AG20443 (cell line): ENCODE results near the gene PIK3C2G.
"Not testable (repeated sequence)": the region's sequence is repeated elsewhere in the genome, so short reads cannot be mapped to it uniquely, and the experiment has no call there.

Source experiments
- DNase-seq: peaks from one replicate; pipeline ENCODE4 v3.0.0; 2012; ENCODE audit warnings: low spot score, mixed read lengths

The PIK3C2G gene

DNA sequence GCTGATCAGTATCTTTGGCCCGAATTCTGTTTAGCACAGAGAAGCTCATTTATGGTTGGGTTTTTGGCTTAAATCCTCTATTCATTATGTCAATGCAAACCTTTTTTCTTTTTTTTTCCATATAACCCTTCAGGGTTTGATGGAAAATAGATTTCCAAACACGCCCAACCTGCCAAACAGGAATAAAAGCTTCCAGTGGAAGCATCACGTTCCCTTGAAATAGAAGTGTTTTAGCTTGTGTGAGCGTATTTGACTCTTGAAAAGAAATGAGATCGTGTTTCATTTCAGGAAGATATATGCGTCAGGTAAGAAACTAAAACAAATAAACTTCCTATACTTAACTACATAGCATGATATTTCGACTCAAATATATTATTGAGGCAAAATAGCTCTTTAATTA, at the start of gene PIK3C2G:
TSS of gene PIK3C2G (plus strand) at position 246 of the 400 bp plus-strand sequence. CDS start 20,564 bp downstream, outside the sequence.
- DNase-seq: no peak

- peak; percentile 14 for DNase-seq
Measured at GRCh38 chr12:18217966-18218365, 43.4 kb upstream of the PIK3C2G start.

DNA sequence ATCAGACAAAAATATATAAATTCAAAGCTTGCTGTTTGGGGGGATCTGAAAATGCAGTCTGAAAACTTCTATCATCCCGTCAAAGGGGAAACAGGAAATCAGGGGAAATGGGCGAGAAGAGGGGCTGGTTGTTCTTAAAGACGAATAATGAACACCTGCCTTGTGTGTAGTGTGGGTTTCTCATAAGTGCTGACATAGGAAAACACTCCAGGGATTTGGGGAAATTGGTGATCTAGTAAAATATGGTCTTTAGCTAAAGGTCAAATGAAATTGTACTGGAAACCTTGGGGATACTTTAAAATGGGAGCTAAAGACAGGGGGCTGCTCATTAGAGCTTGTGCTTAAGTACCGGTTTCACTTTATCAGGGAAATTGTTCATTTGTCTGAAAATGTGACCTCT, 39.6 kb upstream of the PIK3C2G start:
- DNase-seq: no peak

- no peak for DNase-seq
Measured at GRCh38 chr12:18222699-18223098, 38.6 kb upstream of the PIK3C2G start.

GRCh38 chr12:18224745-18225144, 36.6 kb upstream of the PIK3C2G start:
- DNase-seq: peak; percentile 27

GRCh38 chr12:18239526-18239925, 21.8 kb upstream of the PIK3C2G start:
- DNase-seq: no peak

- no peak for DNase-seq
Measured at GRCh38 chr12:18242380-18243089, 18.8 kb upstream of the PIK3C2G start.

DNA sequence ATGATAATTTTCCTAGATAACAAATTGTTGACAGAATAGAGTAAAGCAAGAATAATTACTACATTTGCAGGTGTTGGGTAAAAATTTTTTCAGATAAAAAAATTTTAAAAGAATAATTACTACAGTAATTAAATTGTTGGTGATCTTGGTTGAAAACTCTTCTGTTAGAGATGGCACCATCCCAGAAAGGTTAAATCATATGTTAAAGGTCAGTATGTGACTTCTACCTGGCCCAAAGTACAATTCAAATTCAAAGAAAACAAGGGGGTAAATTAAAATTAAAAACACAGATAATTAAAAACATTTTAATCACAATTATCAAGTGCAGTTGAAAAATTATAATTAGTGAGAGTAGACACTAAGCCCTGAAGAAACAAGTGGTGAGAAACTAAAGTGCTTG, 18.1 kb upstream of the PIK3C2G start:
- no peak for DNase-seq

- no peak for DNase-seq
Measured at GRCh38 chr12:18246066-18246465, 15.3 kb upstream of the PIK3C2G start.

- peak; percentile 49 for DNase-seq
Measured at GRCh38 chr12:18250313-18250916, 10.9 kb upstream of the PIK3C2G start.

DNA sequence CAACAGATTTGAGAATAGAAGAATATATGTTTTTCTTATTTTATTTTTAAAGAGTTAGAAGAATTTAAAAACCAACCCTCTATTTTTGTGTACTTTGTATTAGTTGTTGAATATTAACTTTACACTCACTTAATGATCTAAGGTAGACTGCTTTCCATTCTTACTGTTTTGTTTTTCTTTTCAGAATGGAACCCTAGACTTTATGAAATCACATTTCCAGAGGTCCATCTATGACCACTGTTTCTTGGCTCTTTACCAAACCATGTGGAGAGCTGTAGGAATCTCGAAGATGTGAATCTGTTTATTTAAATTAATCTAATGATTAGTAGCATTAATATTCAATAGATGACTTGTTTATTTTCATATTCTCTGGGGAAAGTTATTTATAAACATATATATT, 7.2 kb upstream of the PIK3C2G start:
- DNase-seq: no peak

GRCh38 chr12:18255004-18255403, 6.3 kb upstream of the PIK3C2G start:
- DNase-seq: not testable (repeated sequence)

DNA sequence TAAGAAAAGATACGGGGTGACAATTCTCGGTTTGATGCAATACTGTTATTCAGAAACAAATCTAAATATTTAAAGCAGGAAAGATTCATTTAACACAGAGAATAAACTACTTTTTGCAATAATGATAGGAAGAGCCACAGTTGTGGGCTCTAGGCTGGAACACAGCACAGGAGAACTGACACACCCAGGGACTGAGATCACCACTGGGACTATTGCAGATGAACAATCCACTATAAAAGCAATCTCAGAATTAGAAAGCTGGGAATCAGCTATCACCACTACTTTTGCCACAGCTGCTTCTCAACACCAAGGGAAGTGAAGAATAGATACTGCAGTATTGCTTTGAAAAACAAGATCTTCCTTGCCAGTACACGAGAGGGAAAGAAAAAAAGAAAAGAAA, 4.1 kb upstream of the PIK3C2G start:
- peak; percentile 20 for DNase-seq

- no peak for DNase-seq
Measured at GRCh38 chr12:18258929-18259328, 2.4 kb upstream of the PIK3C2G start.

GRCh38 chr12:18259906-18260682, 1.2 kb upstream of the PIK3C2G start:
- no peak for DNase-seq

DNA sequence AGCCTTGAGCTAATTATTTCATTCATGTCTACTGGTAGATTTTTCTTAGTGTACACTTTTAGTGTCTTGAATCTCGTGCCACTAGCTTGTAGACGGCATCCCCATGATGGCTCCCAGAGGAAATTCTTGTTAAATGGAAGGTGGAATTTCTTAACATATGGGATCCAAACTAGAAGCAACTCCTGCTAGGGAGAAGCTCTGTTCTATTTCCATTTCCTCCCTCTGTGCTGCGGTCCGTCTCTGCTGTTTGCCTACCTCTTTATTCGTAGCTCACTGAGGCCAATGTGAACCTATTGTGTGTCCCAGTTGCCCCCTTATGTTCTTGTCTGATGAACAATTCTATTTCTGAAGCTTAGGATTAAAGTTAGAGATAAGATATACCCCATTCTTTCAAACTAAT, 588 bp downstream of the PIK3C2G start:
- DNase-seq: no peak

DNA sequence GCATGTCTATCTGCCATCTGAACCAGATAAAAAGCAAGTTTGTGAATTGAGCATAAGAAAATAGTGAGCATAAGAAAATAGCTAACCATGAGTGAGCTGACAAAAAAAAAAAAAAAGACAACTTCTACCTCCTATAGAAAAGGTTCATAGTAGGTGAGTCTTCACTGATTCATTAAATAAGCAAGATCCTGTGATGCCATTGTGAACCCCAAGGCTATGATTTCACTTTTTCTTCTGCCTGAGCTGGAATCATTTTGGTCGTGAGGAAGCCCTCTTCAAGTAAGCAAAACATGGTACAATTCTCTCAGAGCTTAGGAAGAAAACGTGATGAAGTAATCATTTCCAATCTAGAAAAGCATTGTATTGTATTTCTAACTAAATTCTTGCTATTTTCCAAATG, 1.2 kb downstream of the PIK3C2G start:
- DNase-seq: no peak

DNA sequence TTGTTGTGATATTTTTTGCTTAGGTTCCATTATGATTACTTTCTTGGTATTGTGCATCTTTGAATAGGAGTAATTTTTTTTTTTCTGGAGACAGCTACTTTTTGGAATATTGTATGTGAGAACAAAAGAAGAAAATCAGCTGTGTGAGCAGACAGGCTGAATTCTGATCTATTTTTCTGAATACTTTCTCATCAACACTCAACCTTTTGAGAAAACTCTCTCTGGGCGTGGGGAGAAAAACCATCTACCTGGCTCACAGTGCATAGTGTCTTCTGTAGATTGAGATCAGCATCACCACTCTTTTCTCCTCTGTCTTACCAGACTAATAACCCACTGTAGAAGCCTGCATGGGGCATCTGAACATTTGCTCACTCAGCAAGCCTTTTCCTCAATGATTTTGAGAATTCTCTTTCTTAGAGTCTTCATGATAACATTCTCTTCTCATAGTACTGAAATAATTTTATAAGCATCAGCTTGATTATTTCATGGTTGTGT, 3.3 kb downstream of the PIK3C2G start:
- DNase-seq: no peak

GRCh38 chr12:18267427-18268099, 6.2 kb downstream of the PIK3C2G start:
- DNase-seq: no peak

GRCh38 chr12:18270958-18271460, 9.7 kb downstream of the PIK3C2G start:
- DNase-seq: no peak

- DNase-seq: no peak
Measured at GRCh38 chr12:18275981-18276380, 14.7 kb downstream of the PIK3C2G start.

DNA sequence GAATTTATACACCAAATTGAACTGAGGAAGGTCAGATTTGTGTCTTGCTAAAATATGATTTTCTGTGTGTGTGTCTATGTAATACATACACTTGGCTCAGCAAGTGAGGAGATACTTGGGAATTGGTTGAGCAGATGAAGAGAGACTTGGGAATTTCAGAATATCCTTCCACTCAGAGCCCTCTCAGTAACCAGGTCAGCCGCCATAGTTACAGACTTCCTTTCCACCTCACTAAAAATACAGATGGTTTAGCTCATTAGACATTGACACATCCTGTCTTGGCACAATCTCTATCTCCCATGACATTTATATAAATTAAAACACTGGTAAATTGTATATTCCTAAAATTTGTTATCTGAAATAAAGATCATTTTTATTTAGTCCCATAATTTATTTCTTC, 15.9 kb downstream of the PIK3C2G start:
- no peak for DNase-seq
